HepG2 (cell line): ENCODE data around the gene MOK. TPM values are rescaled to one million over a fixed set of nuclear protein-coding genes. Genes with fewer than 3 reads are reported as not detected.

Experiments
- ADNP ChIP-seq: sonication (generic); formaldehyde crosslinking; IDR thresholded peaks from 2 replicates; pipeline ENCODE4 v1.4.0; 2020; ENCODE audit warnings: missing genetic modification reagents
- ATF1 ChIP-seq: IDR thresholded peaks from 2 replicates; pipeline ENCODE4 v1.6.1; 2016; ENCODE audit warnings: mild to moderate bottlenecking, control low read depth
- IKZF5 ChIP-seq: IDR thresholded peaks from 2 replicates; pipeline ENCODE4 v1.6.1; 2018; ENCODE audit warnings: missing genetic modification reagents, mild to moderate bottlenecking, missing compliant biosample characterization
- IRF2 ChIP-seq: IDR thresholded peaks from 2 replicates; pipeline ENCODE4 v1.6.1; 2018; ENCODE audit warnings: missing genetic modification reagents, missing compliant biosample characterization
- KLF15 ChIP-seq: sonication (generic); formaldehyde crosslinking; IDR thresholded peaks from 2 replicates; pipeline ENCODE4 v1.8.1; 2023; ENCODE audit warnings: borderline replicate concordance, mild to moderate bottlenecking, inconsistent platforms, missing genetic modification reagents, mixed read lengths
- LCORL ChIP-seq, 2 experiments: fragments of 450-650 bp in 1 of 2; sonication (generic) in 1 of 2; formaldehyde crosslinking in 1 of 2; IDR thresholded peaks; 2 replicates each; pipeline versions ENCODE4 v1.5.0 to v1.6.1; 2017 to 2020; ENCODE audit warnings: antibody characterized with exemption in 1 of 2, missing genetic modification reagents in 1 of 2
- MNT ChIP-seq: fragments of 450-650 bp; IDR thresholded peaks from 2 replicates; pipeline ENCODE4 v1.6.1; 2016
- NRL ChIP-seq: sonication (generic); formaldehyde crosslinking; IDR thresholded peaks from 2 replicates; pipeline ENCODE4 v1.5.0; 2020; ENCODE audit warnings: missing genetic modification reagents, mild to moderate bottlenecking, moderate library complexity, borderline replicate concordance
- PAWR ChIP-seq: sonication (generic); formaldehyde crosslinking; IDR thresholded peaks from 2 replicates; pipeline ENCODE4 v1.4.0; 2020; ENCODE audit warnings: missing genetic modification reagents, mild to moderate bottlenecking, borderline replicate concordance
- POLR2AphosphoS5 ChIP-seq: IDR thresholded peaks from 2 replicates; pipeline ENCODE4 v1.6.1; 2012; ENCODE audit warnings: low read depth, low read length
- REPIN1 ChIP-seq: sonication (generic); formaldehyde crosslinking; IDR thresholded peaks from 2 replicates; pipeline ENCODE4 v1.8.0; 2022; ENCODE audit warnings: missing genetic modification reagents, low read depth, mild to moderate bottlenecking, borderline replicate concordance
- TBX2 ChIP-seq: sonication (generic); formaldehyde crosslinking; IDR thresholded peaks from 2 replicates; pipeline ENCODE4 v1.5.0; 2020; ENCODE audit warnings: missing genetic modification reagents, mild to moderate bottlenecking, borderline replicate concordance
- ZNF232 ChIP-seq: sonication (generic); formaldehyde crosslinking; IDR thresholded peaks from 2 replicates; pipeline ENCODE4 v1.4.0; 2020; ENCODE audit warnings: missing genetic modification reagents, borderline replicate concordance
- ZNF280B ChIP-seq: sonication (generic); formaldehyde crosslinking; IDR thresholded peaks from 2 replicates; pipeline ENCODE4 v1.5.0; 2020; ENCODE audit warnings: missing genetic modification reagents, mild to moderate bottlenecking, borderline replicate concordance
- ZNF530 ChIP-seq: sonication (generic); formaldehyde crosslinking; IDR thresholded peaks from 2 replicates; pipeline ENCODE4 v1.5.0; 2020; ENCODE audit warnings: low read depth, mild to moderate bottlenecking, missing genetic modification reagents
- ZNF569 ChIP-seq: sonication (generic); formaldehyde crosslinking; IDR thresholded peaks from 2 replicates; pipeline ENCODE4 v1.5.0; 2020; ENCODE audit warnings: mild to moderate bottlenecking, missing genetic modification reagents, moderate library complexity, borderline replicate concordance
- polyA plus RNA-seq, 8 experiments: library from polyadenylated mRNA; depleted of rRNA in 3 of 8; stranded (reverse) in 7 of 8; unstranded in 1 of 8; fragments of >200 nt; fragmentation: Illumina TruSeq in 4 of 8; extraction: Trizol in 4 of 8; gene quantifications; 2 replicates each; pipeline versions ENCODE4 v1.2.1 to v1.2.3, GENCODE V29; 2011 to 2016; ENCODE audit warnings: low read depth in 4 of 8, missing spikeins in 1 of 8, mixed read lengths in 1 of 8; ENCODE audit not compliant: insufficient read depth in 1 of 8
- total RNA-seq, 5 experiments: library from RNA; depleted of rRNA; stranded (reverse); fragments of >200 nt; fragmentation: Illumina TruSeq; extraction: Trizol; gene quantifications; 2 replicates each; pipeline ENCODE4 v1.2.3, GENCODE V29; 2016; ENCODE audit warnings: low read depth in 1 of 5
- TF ChIP-seq, protein P1 (sequence below): IDR thresholded peaks from 2 replicates; pipeline ENCODE4 v1.6.1; 2012; ENCODE audit warnings: inconsistent platforms
- TF ChIP-seq, protein P2 (sequence below): sonication (generic); formaldehyde crosslinking; IDR thresholded peaks from 2 replicates; pipeline ENCODE4 v1.4.0; 2020; ENCODE audit warnings: missing genetic modification reagents, borderline replicate concordance
- TF ChIP-seq, protein P3 (sequence below): sonication (generic); formaldehyde crosslinking; IDR thresholded peaks from 2 replicates; pipeline ENCODE4 v1.4.0; 2020; ENCODE audit warnings: missing genetic modification reagents, low read depth, mild to moderate bottlenecking, borderline replicate concordance

Gene MOK
- total and polyA plus RNA-seq, 2 of the 13 experiments (the other 11 are each of a cell fraction or from before 2014, with no cell fraction given) = 15.3 to 16.9 TPM

GRCh38 chr14:102320671-102321455, 15.9 kb upstream of the MOK start (continued):
- no peak for TF ChIP-seq PAWR (CRISPR knock-in tag)
- no peak for TF ChIP-seq MNT
- TF ChIP-seq IRF2 (CRISPR knock-in tag) = peak; percentile 61; the same call in 1 of the 2 replicates
- no peak; the same call in 1 of the 2 replicates for TF ChIP-seq ZNF232 (CRISPR knock-in tag)
- TF ChIP-seq ATF1 (CRISPR knock-in tag) = 0 out of 2 replicates have a peak, but pooled peaks have one; percentile 18
- TF ChIP-seq, protein P1, sequence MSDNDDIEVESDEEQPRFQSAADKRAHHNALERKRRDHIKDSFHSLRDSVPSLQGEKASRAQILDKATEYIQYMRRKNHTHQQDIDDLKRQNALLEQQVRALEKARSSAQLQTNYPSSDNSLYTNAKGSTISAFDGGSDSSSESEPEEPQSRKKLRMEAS = peak; percentile 53; the same call in 1 of the 2 replicates
- 0 out of 2 replicates have a peak, but pooled peaks have one; percentile 21 for TF ChIP-seq IKZF5 (CRISPR knock-in tag)
- TF ChIP-seq NRL (CRISPR knock-in tag) = peak; percentile 59; the same call in 1 of the 2 replicates
- TF ChIP-seq, protein P2, sequence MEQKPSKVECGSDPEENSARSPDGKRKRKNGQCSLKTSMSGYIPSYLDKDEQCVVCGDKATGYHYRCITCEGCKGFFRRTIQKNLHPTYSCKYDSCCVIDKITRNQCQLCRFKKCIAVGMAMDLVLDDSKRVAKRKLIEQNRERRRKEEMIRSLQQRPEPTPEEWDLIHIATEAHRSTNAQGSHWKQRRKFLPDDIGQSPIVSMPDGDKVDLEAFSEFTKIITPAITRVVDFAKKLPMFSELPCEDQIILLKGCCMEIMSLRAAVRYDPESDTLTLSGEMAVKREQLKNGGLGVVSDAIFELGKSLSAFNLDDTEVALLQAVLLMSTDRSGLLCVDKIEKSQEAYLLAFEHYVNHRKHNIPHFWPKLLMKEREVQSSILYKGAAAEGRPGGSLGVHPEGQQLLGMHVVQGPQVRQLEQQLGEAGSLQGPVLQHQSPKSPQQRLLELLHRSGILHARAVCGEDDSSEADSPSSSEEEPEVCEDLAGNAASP = peak; percentile 90; the same call in 1 of the 2 replicates
- no peak for TF ChIP-seq ZNF569
- peak; percentile 31; the same call in 1 of the 2 replicates for TF ChIP-seq REPIN1 (CRISPR knock-in tag)
- TF ChIP-seq ZNF530 = no peak
- no peak for TF ChIP-seq LCORL (IDR thresholded peaks at IDR 0.05)
- peak; percentile 54; the same call in 1 of the 2 replicates for TF ChIP-seq LCORL (CRISPR knock-in tag; IDR thresholded peaks at IDR 0.05)
- TF ChIP-seq POLR2AphosphoS5 = peak; percentile 93
- TF ChIP-seq, protein P3, sequence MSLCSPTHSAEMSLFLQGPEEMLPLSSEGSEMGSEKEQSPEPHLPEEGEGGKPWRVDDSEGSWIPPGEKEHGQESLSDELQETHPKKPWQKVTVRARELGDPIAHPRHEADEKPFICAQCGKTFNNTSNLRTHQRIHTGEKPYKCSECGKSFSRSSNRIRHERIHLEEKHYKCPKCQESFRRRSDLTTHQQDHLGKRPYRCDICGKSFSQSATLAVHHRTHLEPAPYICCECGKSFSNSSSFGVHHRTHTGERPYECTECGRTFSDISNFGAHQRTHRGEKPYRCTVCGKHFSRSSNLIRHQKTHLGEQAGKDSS = peak; percentile 65; the same call in 1 of the 2 replicates
- no peak for TF ChIP-seq KLF15 (CRISPR knock-in tag)
- peak; percentile 73 for TF ChIP-seq TBX2 (CRISPR knock-in tag)
- no peak for TF ChIP-seq ADNP (CRISPR knock-in tag)
- 0 out of 2 replicates have a peak, but pooled peaks have one; percentile 36 for TF ChIP-seq ZNF280B (CRISPR knock-in tag)
